Coronary artery (tissue), 2 donors: ENCODE measurements around the gene PTAR1.

Experiments used
- DNase-seq: peaks from one replicate; pipeline ENCODE4 v3.0.0-alpha.2; 2017; ENCODE audit warnings: low spot score
- H3K27ac ChIP-seq, 2 donors: fragments of 200-600 bp; sonication (generic); one replicate each; pipeline ENCODE4 v1.5.1; 2016 to 2019
- H3K4me3 ChIP-seq: fragments of 200-600 bp; sonication (generic); 2 replicates; pipeline ENCODE4 v1.5.1; 2016; ENCODE audit warnings: mild to moderate bottlenecking, moderate library complexity
- TF ChIP-seq, protein P1 (sequence below): fragments of 200-600 bp; sonication (generic); IDR thresholded peaks from one replicate; pipeline ENCODE4 v1.5.1; 2019; ENCODE audit warnings: antibody characterized with exemption

PTAR1 gene

DNA sequence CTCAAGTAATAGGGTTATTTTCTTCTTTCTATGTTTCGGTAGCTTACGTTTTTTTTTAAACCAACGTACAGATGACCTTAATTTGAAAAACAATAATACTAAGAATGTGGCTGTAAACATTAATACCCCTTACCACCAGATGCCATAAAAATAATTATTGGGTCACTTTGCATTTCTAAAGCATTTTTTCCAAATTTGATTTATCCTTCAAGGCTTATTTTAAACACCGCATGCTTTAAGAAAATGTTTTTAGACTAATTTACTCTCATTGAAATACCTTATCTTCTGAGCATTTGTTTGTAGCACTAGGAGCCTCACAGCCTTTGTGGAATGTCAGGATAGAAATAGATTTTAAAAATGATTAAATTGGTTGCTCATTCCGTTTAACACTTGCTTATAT is 81.9 kb downstream of the PTAR1 start:
- Histone ChIP-seq H3K4me3 (no peak overlapping the region), H3K27ac (no peak overlapping the region)
- TF ChIP-seq, protein P1, sequence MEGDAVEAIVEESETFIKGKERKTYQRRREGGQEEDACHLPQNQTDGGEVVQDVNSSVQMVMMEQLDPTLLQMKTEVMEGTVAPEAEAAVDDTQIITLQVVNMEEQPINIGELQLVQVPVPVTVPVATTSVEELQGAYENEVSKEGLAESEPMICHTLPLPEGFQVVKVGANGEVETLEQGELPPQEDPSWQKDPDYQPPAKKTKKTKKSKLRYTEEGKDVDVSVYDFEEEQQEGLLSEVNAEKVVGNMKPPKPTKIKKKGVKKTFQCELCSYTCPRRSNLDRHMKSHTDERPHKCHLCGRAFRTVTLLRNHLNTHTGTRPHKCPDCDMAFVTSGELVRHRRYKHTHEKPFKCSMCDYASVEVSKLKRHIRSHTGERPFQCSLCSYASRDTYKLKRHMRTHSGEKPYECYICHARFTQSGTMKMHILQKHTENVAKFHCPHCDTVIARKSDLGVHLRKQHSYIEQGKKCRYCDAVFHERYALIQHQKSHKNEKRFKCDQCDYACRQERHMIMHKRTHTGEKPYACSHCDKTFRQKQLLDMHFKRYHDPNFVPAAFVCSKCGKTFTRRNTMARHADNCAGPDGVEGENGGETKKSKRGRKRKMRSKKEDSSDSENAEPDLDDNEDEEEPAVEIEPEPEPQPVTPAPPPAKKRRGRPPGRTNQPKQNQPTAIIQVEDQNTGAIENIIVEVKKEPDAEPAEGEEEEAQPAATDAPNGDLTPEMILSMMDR: no peak
- no peak for DNase-seq

DNA sequence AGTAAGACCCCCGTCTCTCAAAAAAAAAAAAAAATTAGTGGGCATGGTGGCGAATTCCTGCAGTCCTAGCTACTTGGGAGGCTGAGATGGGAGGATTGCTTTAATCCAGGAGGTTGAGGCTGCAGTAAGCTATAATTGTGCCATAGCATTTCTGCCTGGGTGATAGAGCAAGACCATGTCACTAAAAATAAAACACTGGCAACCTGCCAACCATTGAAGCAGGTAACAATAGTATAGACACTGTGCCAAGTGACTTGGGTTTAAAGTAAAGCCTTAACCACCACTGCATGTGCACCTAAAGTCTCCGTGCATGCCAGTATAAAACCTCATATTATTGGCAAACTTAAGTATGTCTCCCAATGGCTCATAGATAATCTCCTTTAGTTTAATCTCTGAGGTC is 84.2 kb downstream of the PTAR1 start:
- no peak for DNase-seq
- TF ChIP-seq, protein P1: no peak
- Histone ChIP-seq H3K4me3 (no peak overlapping the region), H3K27ac (no peak overlapping the region)

DNA sequence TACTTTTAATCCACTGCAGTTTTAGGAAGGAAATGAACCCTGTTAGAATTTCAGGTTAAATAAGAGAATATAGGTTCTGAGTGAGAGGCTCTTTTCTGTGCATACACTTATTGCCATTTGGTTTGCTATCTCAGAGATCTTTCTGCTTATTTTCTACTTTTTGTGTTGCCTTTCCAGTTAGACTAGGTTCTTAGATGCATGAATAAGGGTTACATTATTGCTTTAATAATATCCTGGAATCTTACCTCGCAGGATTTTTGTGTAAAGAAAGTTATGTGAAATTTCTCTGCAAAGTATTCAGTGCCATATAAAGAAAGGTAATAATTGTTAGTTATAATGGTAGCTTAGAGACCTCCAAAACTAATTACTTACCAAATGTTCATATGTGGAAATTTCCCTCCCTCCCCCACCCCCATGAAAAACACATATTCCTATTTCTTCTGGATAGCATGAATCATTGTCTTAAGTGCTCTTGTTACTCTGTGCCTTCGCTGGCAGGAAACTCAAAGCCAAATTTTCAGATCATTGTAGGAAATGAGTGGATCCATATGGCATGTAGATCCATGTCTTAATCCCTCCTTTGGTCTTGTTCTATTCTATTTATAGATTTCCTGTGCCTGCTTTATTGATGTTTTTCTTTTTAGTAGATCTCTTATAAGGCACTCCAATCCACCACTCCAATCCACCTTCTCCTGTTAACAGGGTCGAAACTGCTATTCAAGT is 84.9 kb downstream of the PTAR1 start:
- H3K27ac ChIP-seq: no peak overlapping the region
- no peak for DNase-seq
- no peak overlapping the region for H3K4me3 ChIP-seq
- TF ChIP-seq, protein P1: no peak

DNA sequence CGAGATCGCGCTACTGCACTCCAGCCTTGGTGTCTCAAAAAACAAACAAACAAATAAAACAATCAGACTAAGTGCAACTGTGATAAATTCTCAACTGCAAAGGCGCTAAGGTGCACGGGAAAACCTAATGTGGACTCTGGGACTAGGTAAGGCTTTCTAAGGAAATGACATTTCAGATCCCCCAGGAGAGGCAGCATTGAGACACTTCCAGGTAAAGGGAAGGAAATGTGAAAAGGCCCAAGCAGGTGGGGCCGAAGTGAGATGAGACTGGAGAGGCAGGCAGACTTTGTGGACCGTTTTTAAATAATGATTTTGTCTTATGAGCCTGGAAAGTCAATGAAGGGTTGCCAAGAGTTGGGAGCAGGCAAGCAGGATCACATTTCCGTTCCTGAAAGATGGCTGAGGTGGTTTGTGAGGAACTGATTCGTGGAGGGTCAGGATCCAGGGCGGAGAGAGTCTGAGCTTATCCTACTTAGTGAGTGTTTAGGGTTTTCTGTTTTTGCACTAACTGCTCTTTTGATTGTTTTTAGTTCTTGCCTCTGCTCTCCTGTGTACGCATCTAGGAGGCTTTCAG is 85.6 kb downstream of the PTAR1 start:
- H3K27ac ChIP-seq: no peak overlapping the region
- TF ChIP-seq, protein P1: no peak
- no peak for DNase-seq

DNA sequence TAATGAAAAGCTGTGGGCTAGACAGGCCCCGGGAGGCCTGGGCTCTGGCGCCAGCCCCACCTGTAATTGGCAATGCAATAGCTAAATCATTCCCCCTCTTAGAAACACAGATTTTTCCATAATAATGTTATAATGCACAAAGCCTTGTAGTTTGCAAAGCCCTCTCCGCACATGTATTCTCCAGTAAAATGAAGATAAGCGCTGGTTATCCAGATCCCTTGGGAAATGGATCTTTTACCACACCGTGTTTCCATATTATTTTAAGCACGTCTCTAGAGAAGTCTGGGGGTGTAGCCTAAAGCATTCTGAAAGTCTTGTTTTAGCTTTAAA is 86.5 kb downstream of the PTAR1 start:
- no peak for DNase-seq
- H3K4me3 ChIP-seq: peak overlapping the region; percentile 86
- TF ChIP-seq, protein P1: no peak
- H3K27ac ChIP-seq: peak overlapping the region; percentile 70 to 86

More for the DNA sequence above, 85.6 kb downstream of the PTAR1 start:
- no peak overlapping the region for H3K4me3 ChIP-seq

DNA sequence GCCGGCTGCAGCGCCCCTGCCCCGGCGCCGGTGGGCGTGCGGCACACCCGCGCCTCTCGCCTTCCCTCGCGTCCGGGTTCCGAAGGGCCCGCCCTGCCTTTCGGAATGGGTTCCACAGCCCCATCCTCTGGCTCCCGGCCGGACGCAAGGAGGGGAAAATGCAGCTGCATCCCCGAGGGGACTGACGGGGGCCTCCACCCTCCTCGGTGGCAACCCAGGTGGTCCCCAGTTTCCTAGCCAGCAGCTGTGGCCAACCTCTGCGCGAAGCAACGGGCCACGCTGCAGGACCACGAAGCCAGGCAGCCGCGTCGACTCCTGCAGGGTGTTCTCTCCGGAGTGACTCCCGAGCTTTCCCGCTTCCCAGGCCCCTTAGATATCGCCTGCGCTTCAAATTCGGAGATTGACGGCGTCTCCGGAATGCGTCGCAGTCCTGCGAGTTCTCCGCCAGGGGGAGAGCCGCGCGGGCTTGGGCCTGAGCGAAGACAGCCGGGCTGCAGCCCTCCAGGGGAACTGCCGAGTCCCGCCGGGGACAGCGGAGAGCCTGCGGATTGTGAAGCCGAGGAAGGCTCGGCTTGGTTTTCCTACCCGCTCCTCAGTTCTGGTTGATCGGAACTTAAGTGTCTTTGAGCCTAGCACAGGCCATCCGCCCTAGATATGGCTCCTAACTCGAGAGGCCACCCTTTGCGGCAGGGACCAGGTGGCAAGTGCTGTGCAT is 87.1 kb downstream of the PTAR1 start:
- peak overlapping the region; percentile 86 for H3K4me3 ChIP-seq
- TF ChIP-seq, protein P1: peak; percentile 84
- DNase-seq: peak; percentile 87
- peak overlapping the region; percentile 70 to 86 for H3K27ac ChIP-seq
